RWPE2 (cell line): ENCODE measurements around the gene FAM187B.

Source experiments
- ATAC-seq: fragments of 200-7000 bp; cut with Tn5 transposase; 3 replicates; pipeline ENCODE4 v1.9.1; 2021; ENCODE audit warnings: low read depth
- DNase-seq: peaks from one replicate; pipeline ENCODE4 v3.0.0-alpha.2; 2020; ENCODE audit warnings: low spot score
- H3K27ac ChIP-seq: fragments of 450-650 bp; 2 replicates; pipeline ENCODE4 v1.5.1; 2017; ENCODE audit warnings: mild to moderate bottlenecking; ENCODE audit not compliant: poor library complexity, severe bottlenecking
- H3K27me3 ChIP-seq: fragments of 250-450 bp; sonication (Bioruptor Pico); 2 replicates; pipeline ENCODE4 v1.5.1; 2021; ENCODE audit warnings: mild to moderate bottlenecking, moderate library complexity; ENCODE audit not compliant: insufficient read depth, poor library complexity, severe bottlenecking
- H3K36me3 ChIP-seq: fragments of 250-450 bp; sonication (Bioruptor Pico); 2 replicates; pipeline ENCODE4 v1.5.1; 2020; ENCODE audit warnings: low read depth, mild to moderate bottlenecking, moderate library complexity
- H3K4me1 ChIP-seq: fragments of 250-450 bp; sonication (Bioruptor Pico); 2 replicates; pipeline ENCODE4 v1.5.1; 2021; ENCODE audit warnings: mild to moderate bottlenecking, moderate library complexity; ENCODE audit not compliant: insufficient read depth, poor library complexity, severe bottlenecking
- H3K4me3 ChIP-seq: fragments of 250-450 bp; sonication (Bioruptor Pico); 2 replicates; pipeline ENCODE4 v1.5.1; 2021; ENCODE audit warnings: mild to moderate bottlenecking, moderate library complexity; ENCODE audit not compliant: severe bottlenecking
- H3K9me3 ChIP-seq: fragments of 250-450 bp; sonication (Bioruptor Pico); 2 replicates; pipeline ENCODE4 v1.5.1; 2021; ENCODE audit warnings: mild to moderate bottlenecking, moderate library complexity; ENCODE audit not compliant: severe bottlenecking
- CTCF ChIP-seq: fragments of 450-650 bp; IDR thresholded peaks from one replicate; pipeline ENCODE4 v1.5.1; 2017; ENCODE audit warnings: mild to moderate bottlenecking, moderate library complexity; ENCODE audit not compliant: poor library complexity, severe bottlenecking

Gene FAM187B

GRCh38 chr19:35261356-35262100 lies 33.0 kb upstream of the FAM187B start:
- H3K9me3 ChIP-seq, result no peaks in the 10 kb centered on the region
- no peak for TF ChIP-seq CTCF
- no peaks in the 10 kb centered on the region for H3K4me1 ChIP-seq
- peaks cover 56% of the 10 kb centered on the region for H3K36me3 ChIP-seq
- DNase-seq (peak; percentile 24), ATAC-seq (no peak)
- no peaks in the 10 kb centered on the region for H3K27me3 ChIP-seq
- no peak overlapping the region for H3K4me3 ChIP-seq
- H3K27ac ChIP-seq, result no peak overlapping the region

- no peak for TF ChIP-seq CTCF
- no peak for ATAC-seq
- no peak overlapping the region for H3K27ac ChIP-seq
- peaks cover 53% of the 10 kb centered on the region for H3K36me3 ChIP-seq
- no peaks in the 10 kb centered on the region for H3K4me1 ChIP-seq
- no peak for DNase-seq
- no peaks in the 10 kb centered on the region for H3K27me3 ChIP-seq
- H3K4me3 ChIP-seq, result no peak overlapping the region
- no peaks in the 10 kb centered on the region for H3K9me3 ChIP-seq
Measured at GRCh38 chr19:35260694-35261304, 32.3 kb upstream of the FAM187B start.

- H3K27me3 ChIP-seq, result no peaks in the 10 kb centered on the region
- TF ChIP-seq CTCF, result no peak
- no peaks in the 10 kb centered on the region for H3K4me1 ChIP-seq
- no peak overlapping the region for H3K4me3 ChIP-seq
- ATAC-seq (no peak), DNase-seq (no peak)
- peaks cover 74% of the 10 kb centered on the region for H3K36me3 ChIP-seq
- no peak overlapping the region for H3K27ac ChIP-seq
- no peaks in the 10 kb centered on the region for H3K9me3 ChIP-seq
Measured at GRCh38 chr19:35257113-35257461, 28.5 kb upstream of the FAM187B start.

- H3K4me1 ChIP-seq, result no peaks in the 10 kb centered on the region
- H3K27ac ChIP-seq, result no peak overlapping the region
- no peak for ATAC-seq
- no peak overlapping the region for H3K4me3 ChIP-seq
- no peaks in the 10 kb centered on the region for H3K27me3 ChIP-seq
- TF ChIP-seq CTCF, result no peak
- peaks cover 71% of the 10 kb centered on the region for H3K36me3 ChIP-seq
- no peaks in the 10 kb centered on the region for H3K9me3 ChIP-seq
- DNase-seq, result no peak
Measured at GRCh38 chr19:35256566-35256965, 28.0 kb upstream of the FAM187B start.
